Stimulated activated CD4-positive, alpha-beta T cell treated with anti-CD3 and anti-CD28 coated beads, Interleukin-12 subunit alpha, Interleukin-12 subunit beta, amount 100 ng/mL, for 48 hours (primary cell): ENCODE results near the gene DUOX1.

Experiments
- DNase-seq, 3 donors: peaks; one replicate each; pipeline ENCODE4 v3.0.0-alpha.2; 2020; ENCODE audit warnings: low read depth in 2 of 3, low spot score in 1 of 3

DUOX1 gene

GRCh38 chr15:45139770-45140169 is 10.0 kb downstream of the DUOX1 start:
- no peak for DNase-seq

- DNase-seq = no peak
Observed at GRCh38 chr15:45140557-45141250, 10.9 kb downstream of the DUOX1 start.

- no peak for DNase-seq
Observed at GRCh38 chr15:45141386-45141785, 11.6 kb downstream of the DUOX1 start.

- no peak for DNase-seq
Observed at GRCh38 chr15:45143056-45143455, 13.3 kb downstream of the DUOX1 start.

- DNase-seq = no peak
Observed at GRCh38 chr15:45143946-45144345, 14.2 kb downstream of the DUOX1 start.

- DNase-seq = no peak
Observed at GRCh38 chr15:45144775-45145174, 15.0 kb downstream of the DUOX1 start.

- DNase-seq = no peak
Observed at GRCh38 chr15:45146405-45146804, 16.6 kb downstream of the DUOX1 start.

- DNase-seq = no peak
Observed at GRCh38 chr15:45147606-45148005, 17.8 kb downstream of the DUOX1 start.

- no peak for DNase-seq
Observed at GRCh38 chr15:45148076-45149059, 18.6 kb downstream of the DUOX1 start.

GRCh38 chr15:45149060-45149459 is 19.3 kb downstream of the DUOX1 start:
- no peak for DNase-seq

- DNase-seq = no peak
Observed at GRCh38 chr15:45150481-45150880, 20.7 kb downstream of the DUOX1 start.

GRCh38 chr15:45150997-45151396 is 21.2 kb downstream of the DUOX1 start:
- no peak for DNase-seq

GRCh38 chr15:45151998-45152828 is 22.4 kb downstream of the DUOX1 start:
- no peak for DNase-seq

- no peak for DNase-seq
Observed at GRCh38 chr15:45155739-45156138, 25.9 kb downstream of the DUOX1 start.

- DNase-seq = no peak
Observed at GRCh38 chr15:45156744-45157455, 27.1 kb downstream of the DUOX1 start.

GRCh38 chr15:45157974-45158373 is 28.2 kb downstream of the DUOX1 start:
- no peak for DNase-seq

- DNase-seq = no peak
Observed at GRCh38 chr15:45161666-45162065, 31.9 kb downstream of the DUOX1 start.

- peak; percentile 39 to 50 (median 44) for DNase-seq
Observed at GRCh38 chr15:45162771-45163507, 33.1 kb downstream of the DUOX1 start.

- no peak for DNase-seq
Observed at GRCh38 chr15:45163508-45163856, 33.7 kb downstream of the DUOX1 start.

GRCh38 chr15:45164914-45165313 is 35.1 kb downstream of the DUOX1 start:
- no peak for DNase-seq
